Sigmoid colon (tissue), 7 donors: ENCODE data around the gene PRDM16. TPM values are rescaled to one million over a fixed set of nuclear protein-coding genes. Genes with fewer than 3 reads are reported as not detected.

Experiments
- DNase-seq: peaks from one replicate; pipeline ENCODE4 v3.0.0-alpha.2; 2019
- H3K27ac ChIP-seq, 4 donors: fragments of 200-600 bp; sonication (generic); one replicate each; pipeline ENCODE4 v1.5.1; 2016 to 2019; ENCODE audit warnings: mild to moderate bottlenecking in 1 of 4
- H3K27me3 ChIP-seq, 3 donors: fragments of 200-600 bp; sonication (generic); one replicate each; pipeline ENCODE4 v1.5.1; 2019; ENCODE audit warnings: mild to moderate bottlenecking in 1 of 3
- H3K36me3 ChIP-seq, 4 donors: fragments of 200-600 bp; sonication (generic); one replicate each; pipeline ENCODE4 v1.5.1; 2016 to 2019
- H3K4me1 ChIP-seq, 4 donors: fragments of 200-600 bp; sonication (generic); one replicate each; pipeline ENCODE4 v1.5.1; 2017 to 2019
- H3K4me3 ChIP-seq, 4 donors: fragments of 200-600 bp; sonication (generic); one replicate each; pipeline ENCODE4 v1.5.1; 2017 to 2019; ENCODE audit warnings: mild to moderate bottlenecking in 2 of 4, moderate library complexity in 1 of 4
- H3K9me3 ChIP-seq, 4 donors: fragments of 200-600 bp in 3 of 4; sonication (generic) in 3 of 4; one replicate each; pipeline versions ENCODE4 v1.5.1 to v1.6.1; 2013 to 2019
- CTCF ChIP-seq, 4 experiments: fragments of 450-650 bp in 3 of 4; fragments of 200-600 bp in 1 of 4; IDR thresholded peaks; one replicate each; pipeline ENCODE4 v1.5.1; 2016 to 2019; ENCODE audit warnings: antibody characterized with exemption in 4 of 4, mild to moderate bottlenecking in 3 of 4, moderate library complexity in 2 of 4
- EP300 ChIP-seq, 4 donors: sonication (generic); formaldehyde crosslinking; IDR thresholded peaks; one replicate each; pipeline ENCODE4 v1.6.1; 2017; ENCODE audit warnings: antibody characterized with exemption in 4 of 4
- POLR2A ChIP-seq, 2 donors: fragments of 450-650 bp; IDR thresholded peaks; one replicate each; pipeline ENCODE4 v1.6.1; 2016; ENCODE audit warnings: antibody characterized with exemption in 2 of 2, mild to moderate bottlenecking in 2 of 2, moderate library complexity in 2 of 2
- POLR2AphosphoS5 ChIP-seq, 4 donors: sonication (generic); formaldehyde crosslinking; IDR thresholded peaks; one replicate each; pipeline ENCODE4 v1.6.1; 2017; ENCODE audit warnings: antibody characterized with exemption in 4 of 4
- whole genome bisulfite sequencing, 2 donors: extraction: QIAGEN DNeasy Blood & Tissue Kit; methylation state at CpG; one replicate each; pipeline ENCODE4 v1.1.7; 2013; 5-methylcytosine and 5-hydroxymethylcytosine counted together
- intact Hi-C: fragments of 100-400 bp; cut with DNase I; formaldehyde crosslinking; loops from one replicate; pipeline ENCODE4 v1.15.1; 2023
- polyA plus RNA-seq, 3 donors: library from polyadenylated mRNA; stranded (reverse); fragments of 200-250 nt; gene quantifications; one replicate each; pipeline ENCODE4 v1.2.3, GENCODE V29; 2013
- total RNA-seq, 4 donors: library from RNA; depleted of rRNA; stranded (reverse); fragments of >200 nt; gene quantifications; one replicate each; pipeline ENCODE4 v1.1.0, GENCODE V29; 2016
- donor health status: healthy with polysubstance abuse.
- donor health status: Bipolar disorder and iron deficiency.
- donor health status: healthy.

Gene PRDM16
- total and polyA plus RNA-seq, 7 donors: under 0.01 to 1.7 (median 0.49) TPM

GRCh38 chr1:3106216-3106615 is 37.2 kb downstream of the PRDM16 start:
- Histone ChIP-seq H3K9me3 (peaks cover 0 to 5% (median 2%) of the 10 kb centered on the region in 4 donors), H3K27ac (no peak overlapping the region), H3K4me3 (no peak overlapping the region), H3K27me3 (peaks cover 0 to 48% (median 20%) of the 10 kb centered on the region in 3 donors), H3K4me1 (no peaks in the 10 kb centered on the region), H3K36me3 (no peaks in the 10 kb centered on the region)
- WGBS, 2 donors: 92 to 94% methylated on average over 8 of the region's 8 CpGs
- TF ChIP-seq CTCF (IDR thresholded peaks at IDR 0.05) (no peak), POLR2A (IDR thresholded peaks at IDR 0.05) (no peak), POLR2AphosphoS5 (IDR thresholded peaks at IDR 0.05) (no peak), EP300 (IDR thresholded peaks at IDR 0.05) (no peak)
- intact Hi-C loops: no loop called here
- no peak for DNase-seq

- H3K4me3 ChIP-seq: no peak overlapping the region
- H3K36me3 ChIP-seq: no peaks in the 10 kb centered on the region
- no peaks in the 10 kb centered on the region for H3K4me1 ChIP-seq
- H3K27me3 ChIP-seq: peaks cover 0 to 57% (median 25%) of the 10 kb centered on the region in 3 donors
- H3K9me3 ChIP-seq: peaks cover 0 to 5% (median 2%) of the 10 kb centered on the region in 4 donors
- 88 to 89% methylated on average over 7 of the region's 7 CpGs for WGBS, 2 donors
- DNase-seq: no peak
- no peak overlapping the region for H3K27ac ChIP-seq
- no peak for TF ChIP-seq EP300 (IDR thresholded peaks at IDR 0.05)
- no peak for TF ChIP-seq CTCF (IDR thresholded peaks at IDR 0.05)
- no peak for TF ChIP-seq POLR2A (IDR thresholded peaks at IDR 0.05)
- no peak for TF ChIP-seq POLR2AphosphoS5 (IDR thresholded peaks at IDR 0.05)
- intact Hi-C loops: no loop called here
Observed at GRCh38 chr1:3107201-3107600, 38.2 kb downstream of the PRDM16 start.

GRCh38 chr1:3109355-3109754 is 40.4 kb downstream of the PRDM16 start:
- Histone ChIP-seq H3K4me1 (no peaks in the 10 kb centered on the region), H3K9me3 (peaks cover 0 to 5% (median 2%) of the 10 kb centered on the region in 4 donors), H3K27me3 (peaks cover 0 to 64% (median 25%) of the 10 kb centered on the region in 3 donors), H3K4me3 (no peak overlapping the region), H3K27ac (no peak overlapping the region), H3K36me3 (no peaks in the 10 kb centered on the region)
- 69 to 73% methylated on average over 12 of the region's 12 CpGs for WGBS, 2 donors
- DNase-seq: no peak
- intact Hi-C loops: no loop called here
- no peak for TF ChIP-seq POLR2AphosphoS5 (IDR thresholded peaks at IDR 0.05)
- TF ChIP-seq EP300 (IDR thresholded peaks at IDR 0.05): no peak
- no peak for TF ChIP-seq POLR2A (IDR thresholded peaks at IDR 0.05)
- TF ChIP-seq CTCF (IDR thresholded peaks at IDR 0.05): no peak

- Histone ChIP-seq H3K27me3 (peaks cover 0 to 65% (median 32%) of the 10 kb centered on the region in 3 donors), H3K4me1 (no peaks in the 10 kb centered on the region), H3K27ac (no peak overlapping the region), H3K36me3 (no peaks in the 10 kb centered on the region), H3K4me3 (no peak overlapping the region), H3K9me3 (peaks cover 0 to 5% (median 2%) of the 10 kb centered on the region in 4 donors)
- TF ChIP-seq POLR2AphosphoS5 (IDR thresholded peaks at IDR 0.05): no peak
- no peak for TF ChIP-seq POLR2A (IDR thresholded peaks at IDR 0.05)
- no peak for DNase-seq
- intact Hi-C loops: no loop called here
- WGBS, 2 donors: 87 to 94% methylated on average over 36 of the region's 36 CpGs
Observed at GRCh38 chr1:3111348-3112021, 42.5 kb downstream of the PRDM16 start.

GRCh38 chr1:3112526-3112925 is 43.5 kb downstream of the PRDM16 start:
- H3K36me3 ChIP-seq: no peaks in the 10 kb centered on the region
- DNase-seq: no peak
- intact Hi-C loops: no loop called here
- H3K27me3 ChIP-seq: peaks cover 0 to 65% (median 32%) of the 10 kb centered on the region in 3 donors
- H3K27ac ChIP-seq: no peak overlapping the region
- TF ChIP-seq CTCF (IDR thresholded peaks at IDR 0.05) (no peak), POLR2AphosphoS5 (IDR thresholded peaks at IDR 0.05) (no peak)
- H3K9me3 ChIP-seq: peaks cover 0 to 5% (median 2%) of the 10 kb centered on the region in 4 donors
- WGBS, 2 donors: 91 to 92% methylated on average over 17 of the region's 17 CpGs
- no peak overlapping the region for H3K4me3 ChIP-seq
- no peaks in the 10 kb centered on the region for H3K4me1 ChIP-seq
